NCI-H2107 treated with DMSO at 0.1 percent for 48 hours (cell line): ENCODE measurements around the gene MT1M.
"Not testable (repeated sequence)": the region's sequence is repeated elsewhere in the genome, so short reads cannot be mapped to it uniquely, and the experiment has no call there.

Experiments
- DNase-seq: peaks from one replicate; lab custom pipeline; 2025; ENCODE audit not compliant: unreplicated experiment; lab: John Stamatoyannopoulos, UW

MT1M gene

DNA sequence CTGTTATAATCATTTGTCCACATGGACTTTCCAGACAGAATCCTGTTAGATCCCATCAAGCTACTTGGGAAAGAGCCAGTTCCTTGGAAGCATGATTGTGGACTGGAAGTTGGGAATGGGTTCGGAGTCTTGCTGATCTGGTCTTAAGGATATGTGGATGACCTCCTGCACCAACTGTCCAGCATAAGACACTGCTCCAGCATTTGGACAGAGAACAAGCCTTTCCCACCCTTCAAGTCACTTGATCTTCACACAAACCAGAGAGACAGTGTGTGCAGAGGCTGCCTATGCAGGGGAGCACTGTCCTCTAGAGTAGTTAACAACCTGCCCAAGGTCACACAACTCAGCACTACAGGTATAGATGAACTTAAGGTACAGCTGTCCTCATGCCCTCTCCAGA is 13.4 kb downstream of the MT1M start:
- no peak for DNase-seq

DNA sequence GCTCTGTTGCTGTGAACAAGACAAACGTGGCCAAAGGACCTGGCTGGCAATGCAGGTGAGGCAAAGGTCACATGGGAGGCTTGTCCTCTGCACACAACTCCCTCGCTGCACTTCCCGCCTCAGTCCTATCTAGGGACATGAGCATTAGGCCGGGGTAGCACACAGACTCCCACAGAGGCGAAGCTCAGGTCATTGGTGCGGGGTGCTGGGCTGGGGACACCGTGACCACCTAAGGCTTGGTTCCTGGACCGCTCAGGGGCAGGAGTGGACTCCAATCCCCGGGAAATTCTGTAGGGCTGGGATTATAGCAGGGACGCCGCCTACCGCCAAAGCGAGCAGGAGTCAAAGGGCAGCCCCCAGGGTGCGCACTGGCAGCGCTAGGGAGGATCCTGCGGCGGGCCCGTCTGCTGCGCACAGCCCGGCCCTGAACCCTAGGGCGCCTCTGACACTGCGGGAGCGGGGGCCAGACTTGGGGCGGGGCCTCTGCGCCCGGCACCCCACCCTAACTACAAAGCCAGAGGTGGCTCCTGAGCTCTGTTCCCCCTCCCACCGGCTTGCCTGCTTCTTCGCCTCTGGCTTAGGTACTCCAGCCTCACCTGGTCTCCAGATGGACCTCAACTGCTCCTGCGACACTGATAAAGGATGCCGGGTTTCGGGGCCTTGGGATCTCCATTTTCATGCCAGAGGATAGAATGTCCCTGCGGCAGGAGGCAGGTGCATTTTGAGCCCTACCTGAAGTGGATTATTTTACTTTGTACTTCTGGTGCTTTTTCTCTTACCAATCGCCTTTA is 15.4 kb downstream of the MT1M start:
- no peak for DNase-seq

DNA sequence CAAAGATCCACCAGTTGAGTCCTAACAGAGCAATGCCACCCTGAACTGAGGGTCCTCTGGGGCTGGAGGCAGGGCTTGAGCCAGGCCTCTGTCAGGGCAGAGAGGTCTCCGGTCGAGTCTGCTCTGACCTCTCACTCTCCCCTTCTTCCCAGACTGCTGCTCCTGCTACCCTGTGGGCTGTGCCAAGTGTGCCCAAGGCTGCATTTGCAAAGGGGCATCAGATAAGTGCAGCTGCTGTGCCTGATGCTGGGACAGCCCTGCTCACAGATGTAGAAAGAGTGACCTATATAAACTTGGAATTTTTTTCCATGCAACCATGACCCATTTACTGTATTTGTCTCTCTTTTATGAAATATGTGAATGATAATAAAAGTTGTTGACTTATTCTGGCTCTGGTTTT is 16.8 kb downstream of the MT1M start:
- DNase-seq, result no peak

DNA sequence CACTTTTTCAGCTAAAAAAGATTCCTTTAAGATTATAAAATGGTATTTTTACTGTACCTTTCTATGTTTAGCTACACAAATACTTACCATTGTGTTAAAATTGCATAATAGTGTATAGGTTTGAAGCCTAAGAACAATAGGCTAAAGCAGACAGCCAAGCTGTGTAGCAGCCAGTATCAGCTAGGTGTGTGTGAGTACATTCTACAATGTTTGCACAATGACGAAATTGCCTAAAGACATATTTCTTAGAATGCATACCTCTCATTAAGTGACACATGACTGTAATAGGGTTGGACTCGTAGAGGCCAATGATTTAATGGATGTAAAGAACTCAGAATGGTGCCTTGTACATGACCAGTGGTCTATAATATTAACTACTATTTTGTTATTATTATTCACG is 17.4 kb downstream of the MT1M start:
- DNase-seq, result no peak

DNA sequence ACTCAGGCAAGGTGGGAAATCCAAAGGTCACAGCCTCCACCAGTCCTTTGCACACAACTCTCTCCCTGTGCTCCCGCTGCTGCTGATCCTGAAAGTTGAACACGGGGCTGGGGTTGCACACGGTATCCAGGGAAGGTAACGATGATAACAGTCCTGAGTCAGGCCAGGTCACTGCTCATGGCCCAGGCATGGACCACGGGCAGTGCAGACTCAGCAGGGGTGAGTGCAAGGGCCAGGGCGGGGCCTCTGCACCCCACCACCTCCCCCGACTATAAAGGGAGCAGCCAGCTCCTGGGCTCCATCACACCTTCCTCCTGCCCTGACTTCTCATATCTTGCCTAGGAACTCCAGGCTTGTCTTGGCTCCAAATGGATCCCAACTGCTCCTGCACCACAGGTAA is 19.1 kb downstream of the MT1M start, which contains the start of gene MT1B:
Gene MT1B, plus strand, starts transcription at position 301 of the 400 bp plus-strand sequence. Its CDS starts 68 bp downstream, at position 369.
- no peak for DNase-seq

DNA sequence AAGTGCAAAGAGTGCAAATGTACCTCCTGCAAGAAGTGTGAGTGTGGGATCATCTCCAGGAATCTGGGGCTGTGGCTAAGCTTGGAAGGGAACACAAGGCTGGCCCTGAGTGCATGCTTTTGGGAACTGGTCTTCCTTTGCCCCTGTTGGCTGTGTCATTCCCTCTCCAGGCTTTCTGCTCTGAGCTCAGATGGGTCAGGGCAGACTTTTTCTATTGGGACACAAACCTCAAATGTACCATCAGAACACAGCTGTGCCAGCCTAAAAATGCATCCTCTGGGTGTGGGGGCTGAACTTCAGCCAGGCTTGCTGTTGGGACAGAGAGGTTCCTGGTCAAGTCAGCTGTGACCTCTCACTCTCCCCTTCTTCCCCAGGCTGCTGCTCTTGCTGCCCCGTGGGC is 20.1 kb downstream of the MT1M start:
- DNase-seq, result no peak

DNA sequence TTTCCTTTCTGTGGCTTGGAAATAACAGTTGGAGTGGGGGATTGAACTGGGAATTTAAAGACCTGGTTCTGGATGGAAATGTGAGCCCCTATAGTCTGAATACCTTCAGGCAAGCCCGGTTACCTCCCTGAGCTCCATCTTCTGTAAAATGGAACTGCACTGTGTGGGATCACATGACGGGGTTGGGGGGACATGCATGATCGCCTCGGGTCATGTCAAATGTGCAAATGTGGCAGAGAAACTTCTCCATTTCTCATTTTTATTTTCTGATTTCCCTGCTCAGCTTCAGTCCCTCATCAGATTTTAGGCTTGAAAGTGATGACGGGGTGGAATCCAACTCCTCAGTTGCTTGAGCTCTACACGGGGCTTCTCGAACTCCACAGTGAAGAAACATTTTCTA is 20.8 kb downstream of the MT1M start:
- no peak for DNase-seq

DNA sequence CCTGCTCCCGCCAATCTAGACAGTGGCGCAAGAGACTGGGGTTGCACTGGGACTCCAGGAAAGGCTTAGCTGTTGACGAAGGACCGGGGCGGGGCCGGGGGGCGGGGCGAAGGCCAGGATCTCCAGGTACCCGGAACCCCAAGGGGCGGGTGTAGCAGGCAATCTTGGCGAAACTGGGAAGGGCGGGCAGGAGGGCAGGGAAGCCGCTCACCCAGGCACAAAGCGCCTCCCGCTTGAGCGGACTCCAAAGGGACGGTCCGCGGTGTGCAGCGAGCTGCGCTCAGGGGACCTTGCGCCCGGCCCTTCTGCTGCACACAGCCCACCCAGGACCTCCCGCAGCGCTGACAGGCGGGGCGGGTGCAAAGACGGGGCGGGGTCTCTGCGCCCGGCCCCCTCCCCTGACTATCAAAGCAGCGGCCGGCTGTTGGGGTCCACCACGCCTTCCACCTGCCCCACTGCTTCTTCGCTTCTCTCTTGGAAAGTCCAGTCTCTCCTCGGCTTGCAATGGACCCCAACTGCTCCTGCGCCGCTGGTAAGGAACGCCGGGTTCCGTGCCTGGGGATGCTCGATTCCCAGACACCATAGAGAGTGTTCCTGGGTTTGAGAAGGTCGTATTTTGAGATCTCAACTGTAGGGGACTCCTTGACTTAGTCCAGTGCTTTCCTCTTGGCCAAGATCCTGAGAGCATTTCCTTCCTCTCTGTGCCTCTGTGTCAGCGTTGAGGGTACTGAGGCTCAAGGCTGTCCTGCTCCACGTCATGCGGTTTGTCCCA is 25.3 kb downstream of the MT1M start, which contains the start of gene MT1F:
Gene MT1F, plus strand, starts transcription at position 405 of the 772 bp plus-strand sequence. Its CDS starts 100 bp downstream, at position 505.
- no peak for DNase-seq

DNA sequence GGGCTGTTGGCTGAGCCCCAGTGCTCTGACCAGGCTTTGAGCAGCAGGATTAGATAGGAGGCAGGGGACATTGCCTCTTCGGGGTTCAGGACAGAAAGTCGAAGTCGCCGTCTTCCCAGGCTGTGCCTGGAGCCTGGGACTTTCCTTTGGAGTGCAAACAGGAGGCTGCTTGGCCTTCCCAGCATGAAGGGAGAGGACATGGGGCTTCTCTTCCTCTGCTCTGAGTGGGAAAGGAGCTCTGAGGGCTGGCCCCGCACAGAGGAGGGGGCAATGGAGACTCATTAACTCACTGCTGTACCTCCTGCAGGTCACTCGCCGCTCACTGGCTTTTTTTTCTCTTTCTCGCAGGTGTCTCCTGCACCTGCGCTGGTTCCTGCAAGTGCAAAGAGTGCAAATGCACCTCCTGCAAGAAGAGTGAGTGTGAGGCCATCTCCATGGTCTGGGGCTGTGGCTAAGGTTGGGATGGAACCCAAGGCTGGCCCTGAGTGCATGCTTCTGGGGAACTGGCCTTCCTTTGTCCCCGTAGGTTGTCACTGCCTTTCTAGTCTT is 25.9 kb downstream of the MT1M start:
- DNase-seq, result no peak

DNA sequence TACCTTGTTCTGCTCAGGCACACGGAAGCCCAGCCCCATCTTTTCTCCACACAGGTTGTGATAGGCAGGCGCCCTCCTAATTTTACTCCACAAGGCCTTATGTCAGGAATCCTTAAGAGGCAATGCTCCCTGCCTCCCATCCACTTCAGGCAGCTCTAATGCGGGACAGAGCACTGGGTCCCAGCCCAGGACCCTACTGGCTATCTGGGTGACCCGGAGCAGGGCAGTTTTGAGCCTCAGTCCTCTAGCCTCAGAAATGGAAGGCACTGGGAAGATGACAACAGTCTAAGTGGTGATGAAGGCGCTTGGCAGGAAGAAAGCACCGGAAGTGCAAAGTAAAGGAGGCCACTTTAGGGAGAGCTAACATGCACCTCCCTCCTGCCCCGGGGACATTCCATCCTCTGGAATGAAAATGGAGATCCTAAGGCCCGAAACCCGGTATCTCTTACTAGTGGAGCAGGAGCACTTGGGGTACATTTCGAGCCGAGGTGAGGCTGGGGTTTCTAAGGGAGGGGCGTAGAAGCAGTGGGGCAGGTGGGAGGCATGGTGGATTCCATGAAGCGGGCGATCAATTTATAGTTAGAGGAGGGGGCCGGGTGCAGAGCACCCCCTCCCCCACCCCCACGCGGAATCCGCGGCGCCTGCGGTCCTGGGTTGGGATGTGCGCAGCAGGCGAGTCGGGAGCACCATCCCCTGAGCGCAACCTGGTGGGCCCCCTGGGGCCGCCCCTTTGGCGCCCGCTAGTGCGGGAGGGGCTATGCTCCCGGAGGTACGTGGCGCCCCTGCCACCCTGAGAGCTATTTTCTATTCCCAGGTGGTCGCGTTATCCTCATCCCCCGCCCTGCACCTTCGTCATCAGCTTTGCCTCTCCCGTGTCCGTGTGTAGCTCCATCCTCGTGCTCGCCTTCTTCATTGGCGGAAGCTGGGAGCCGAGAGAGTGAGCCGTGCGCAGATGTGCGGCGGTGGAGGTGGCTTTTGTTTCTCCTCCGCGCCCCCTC is 30.2 kb downstream of the MT1M start:
- no peak for DNase-seq

DNA sequence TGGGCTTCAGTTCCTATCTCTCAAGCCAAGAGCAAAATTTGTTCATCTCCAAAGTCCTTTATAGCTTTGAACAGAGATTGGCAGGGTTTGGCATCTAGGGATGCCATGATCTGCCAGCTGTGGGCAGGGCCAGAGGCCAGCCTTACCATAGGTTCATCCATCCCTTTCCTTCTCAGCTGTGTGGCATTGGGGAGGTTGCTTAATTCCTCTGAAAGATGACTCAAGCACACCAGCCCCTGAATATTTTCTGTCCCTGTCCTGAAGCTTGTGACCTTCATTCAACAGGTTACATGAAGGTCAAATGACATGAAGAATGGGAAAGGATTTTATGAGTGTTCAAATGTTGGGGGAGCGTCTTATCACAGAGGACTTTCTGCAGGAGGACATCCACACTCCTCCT is 32.0 kb downstream of the MT1M start:
- DNase-seq, result no peak

DNA sequence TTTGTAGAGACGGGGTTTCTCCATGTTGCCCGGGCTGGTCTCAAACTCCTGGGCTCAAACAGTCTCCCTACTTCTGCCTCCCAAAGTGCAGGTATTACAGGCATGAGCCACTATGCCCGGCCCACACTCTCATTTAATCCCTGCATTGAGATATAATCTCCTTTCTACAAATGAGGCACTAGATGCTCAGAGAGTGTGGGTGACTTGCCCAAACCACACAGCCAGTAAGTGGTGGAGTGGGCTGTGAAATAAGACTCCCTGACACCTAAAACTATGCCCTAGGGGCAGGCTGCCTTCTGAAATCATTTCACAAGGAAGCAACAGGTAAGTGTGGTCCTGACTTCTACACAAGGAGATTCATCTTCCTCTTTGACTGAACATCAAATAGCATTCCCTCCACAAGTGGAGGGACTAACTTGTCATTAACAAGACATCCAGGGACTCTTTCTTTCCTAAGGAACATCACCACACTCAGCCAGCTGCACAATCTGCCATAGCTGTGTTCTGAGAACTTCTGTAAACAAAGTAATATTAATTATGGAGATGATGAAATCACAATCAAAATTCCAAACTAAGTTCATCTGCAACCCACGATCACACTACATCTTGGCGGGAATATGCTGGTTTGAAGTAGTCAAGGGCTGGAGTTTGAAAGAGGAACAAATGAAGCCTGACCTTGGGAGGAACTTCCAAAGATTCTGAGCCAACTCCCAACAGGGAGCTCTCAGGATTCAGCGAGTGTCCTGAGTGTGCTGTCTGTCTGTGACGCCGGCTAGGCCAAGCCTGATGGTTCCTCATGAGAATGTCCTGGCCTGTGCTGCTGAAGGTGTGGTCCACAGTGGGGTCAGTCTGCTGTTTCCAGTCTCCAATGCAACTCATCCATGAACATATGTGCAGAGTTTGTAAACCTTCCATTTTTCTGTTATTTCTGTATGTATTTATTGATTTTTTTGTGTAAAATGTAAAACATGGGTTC is 33.1 kb downstream of the MT1M start:
- not testable (repeated sequence) for DNase-seq

DNA sequence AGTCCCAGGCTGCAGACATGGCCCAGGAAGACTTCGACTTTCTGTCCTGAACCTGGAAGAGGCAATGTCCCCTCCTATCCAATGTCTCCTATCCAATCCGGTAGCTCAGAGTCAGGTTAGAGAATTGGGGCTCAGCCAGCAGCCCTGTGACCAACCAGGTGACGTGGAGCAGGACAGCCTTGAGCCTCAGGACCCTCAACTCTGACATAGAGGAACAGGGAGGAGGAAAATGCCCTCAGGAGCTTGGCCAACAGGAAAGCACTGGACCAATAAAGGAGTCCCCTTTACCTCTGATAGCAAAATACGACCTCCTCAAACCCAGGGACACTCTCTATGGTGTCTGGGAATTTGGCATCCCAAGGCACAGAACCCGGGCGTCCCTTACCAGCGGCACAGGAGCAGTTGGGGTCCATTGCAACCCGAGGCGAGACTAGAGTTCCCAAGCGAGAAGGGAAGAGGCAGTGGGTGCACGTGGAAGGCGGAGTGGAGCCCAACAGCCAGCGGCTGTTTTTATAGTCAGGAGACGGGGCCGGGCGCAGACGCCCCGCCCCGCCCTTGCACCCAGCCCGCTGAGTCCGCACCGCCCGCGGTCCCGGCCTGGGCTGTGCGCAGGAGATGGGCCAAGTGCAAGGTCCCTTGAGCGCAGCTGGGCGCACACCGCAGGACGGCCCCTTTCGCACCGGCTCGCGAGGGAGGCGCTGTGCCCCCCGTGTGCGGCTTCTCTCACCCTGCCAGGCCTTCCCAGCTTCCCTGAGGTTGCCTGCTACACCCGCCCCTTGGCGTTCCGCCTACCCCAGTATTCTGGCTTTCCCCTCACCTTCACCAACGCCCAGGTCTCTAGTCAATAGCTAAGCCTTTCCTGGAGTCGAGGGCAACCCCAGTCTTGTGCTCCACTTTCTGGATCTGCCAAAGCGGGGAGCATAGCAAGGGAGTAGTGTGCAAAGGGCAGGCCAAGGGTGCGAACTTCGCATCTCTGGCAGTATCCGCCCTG is 35.4 kb downstream of the MT1M start, which contains the start of gene MT1G:
Gene MT1G, minus strand, starts transcription at position 485 of the 991 bp plus-strand sequence. Its CDS starts 72 bp downstream, at position 413.
- no peak for DNase-seq

DNA sequence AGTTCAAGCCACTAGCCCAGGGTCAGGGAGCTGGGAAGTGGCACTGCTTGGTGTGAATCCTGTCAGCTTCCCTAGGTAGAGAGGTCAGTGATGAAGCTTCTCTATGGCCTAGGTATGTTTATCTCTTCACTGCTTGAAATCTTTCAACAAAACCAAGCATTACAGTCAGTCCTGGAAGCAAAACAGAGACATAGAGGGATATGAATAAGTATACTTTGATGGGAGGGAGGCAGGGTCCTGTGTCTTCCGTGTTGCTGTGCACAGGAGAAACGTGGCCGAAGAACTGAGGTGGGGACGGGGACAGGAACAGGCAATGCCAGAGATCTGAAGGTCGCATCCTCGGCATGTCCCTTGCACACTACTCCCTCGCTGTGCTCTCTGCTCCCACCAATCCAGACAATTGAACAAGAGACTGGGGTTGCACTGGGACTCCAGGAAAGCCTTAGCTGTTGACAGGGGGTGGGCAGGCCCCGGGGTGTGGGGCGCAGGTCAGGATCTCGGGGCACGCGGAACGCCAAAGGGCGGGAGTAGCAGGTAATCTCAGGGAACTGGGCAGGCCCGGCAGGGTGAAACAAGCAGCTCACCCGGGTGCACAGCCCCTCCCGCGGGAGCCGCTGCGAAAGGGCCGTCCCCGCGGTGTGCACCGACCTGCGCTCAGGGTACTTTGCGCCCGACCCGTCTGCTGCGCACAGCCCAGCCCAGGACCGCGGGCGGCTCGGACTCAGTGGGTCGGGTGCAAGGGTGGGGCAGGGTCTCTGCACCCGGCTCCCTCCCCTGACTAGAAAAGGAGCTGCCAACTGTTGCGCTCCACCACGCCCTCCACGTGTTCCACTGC is 36.8 kb downstream of the MT1M start, which contains the start of gene MT1H:
Gene MT1H, plus strand, starts transcription at position 810 of the 835 bp plus-strand sequence. CDS start 71 bp downstream, outside the sequence.
- no peak for DNase-seq

DNA sequence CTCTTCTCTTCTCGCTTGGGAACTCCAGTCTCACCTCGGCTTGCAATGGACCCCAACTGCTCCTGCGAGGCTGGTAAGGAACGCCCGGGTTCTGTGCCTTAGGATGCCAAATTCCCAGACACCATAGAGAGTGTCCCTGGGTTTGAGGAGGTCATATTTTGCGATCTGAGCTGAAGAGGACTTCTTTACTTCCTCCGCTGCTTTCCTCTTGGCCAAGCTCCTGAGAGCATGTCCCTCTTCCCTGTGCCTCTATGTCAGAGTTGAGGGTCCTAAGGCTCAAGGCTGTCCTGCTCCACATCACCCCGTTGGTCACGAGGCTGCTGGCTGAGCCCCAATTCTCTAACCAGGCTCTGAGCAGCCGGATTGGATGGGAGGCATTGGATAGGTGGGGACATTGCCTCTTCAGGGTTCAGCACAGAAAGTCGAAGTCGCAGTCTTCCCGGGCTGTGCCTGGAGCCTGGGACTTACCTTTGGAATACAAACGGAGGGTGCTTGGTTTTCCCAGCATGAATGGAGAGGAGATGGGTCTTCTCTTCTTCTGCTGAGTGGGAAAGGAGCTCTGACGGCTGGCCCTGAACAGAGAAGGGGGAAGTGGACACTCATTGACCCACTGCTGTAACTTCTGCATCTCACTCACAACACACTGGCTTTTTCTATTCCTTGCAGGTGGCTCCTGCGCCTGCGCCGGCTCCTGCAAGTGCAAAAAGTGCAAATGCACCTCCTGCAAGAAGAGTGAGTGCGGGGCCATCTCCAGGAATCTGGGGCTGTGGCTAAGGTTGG is 37.6 kb downstream of the MT1M start:
- no peak for DNase-seq

DNA sequence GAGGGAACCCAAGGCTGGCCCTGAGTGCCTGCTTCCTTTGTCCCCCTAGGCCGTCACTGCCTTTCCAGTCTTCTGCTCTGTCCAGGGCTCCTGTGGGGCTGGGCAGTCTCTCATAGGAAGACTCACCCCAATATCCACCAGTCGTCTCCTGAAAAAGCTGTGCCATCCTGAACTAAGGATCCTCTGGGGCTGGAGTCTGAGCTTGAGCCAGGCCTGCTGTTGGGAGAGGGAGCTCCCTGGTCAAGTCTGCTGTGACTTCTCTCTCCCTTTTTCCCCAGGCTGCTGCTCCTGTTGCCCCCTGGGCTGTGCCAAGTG is 38.1 kb downstream of the MT1M start:
- DNase-seq, result no peak

DNA sequence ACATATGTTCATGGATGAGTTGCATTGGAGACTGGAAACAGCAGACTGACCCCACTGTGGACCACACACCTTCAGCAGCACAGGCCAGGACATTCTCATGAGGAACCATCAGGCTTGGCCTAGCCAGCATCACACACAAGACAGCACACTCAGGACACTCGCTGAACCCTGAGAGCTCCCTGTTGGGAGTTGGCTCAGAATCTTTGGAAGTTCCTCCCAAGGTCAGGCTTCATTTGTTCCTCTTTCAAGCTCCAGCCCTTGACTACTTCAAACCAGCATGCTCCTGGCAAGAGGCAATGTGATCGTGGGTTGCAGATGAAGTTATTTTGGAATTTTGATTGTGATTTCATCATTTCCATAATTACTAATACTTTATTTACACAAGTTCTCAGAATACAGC is 39.2 kb downstream of the MT1M start:
- not testable (repeated sequence) for DNase-seq
